ENCODE data around the gene SYNE3.

The SYNE3 gene

GRCh38 chr14:95520346-95520745 lies 3.9 kb upstream of the SYNE3 start:
- ChIA-PET POLR2A (ENCODE audit: low non-redundant PET) (no interaction called here), CTCF (no interaction called here)
- DNase-seq (ENCODE audit: low spot score) = no peak
- peak overlapping the region; percentile 74; the same call in 1 of the 2 replicates for H3K27ac ChIP-seq
- TF ChIP-seq CTCF (conservative IDR thresholded peaks at IDR 0.05; ENCODE audit: low read depth) = no peak

- H3K27ac ChIP-seq = peak overlapping the region; percentile 74
- TF ChIP-seq CTCF (conservative IDR thresholded peaks at IDR 0.05; ENCODE audit: low read depth) = no peak
- CTCF ChIA-PET = no interaction called here
- DNase-seq (ENCODE audit: low spot score) = peak; percentile 77
- POLR2A ChIA-PET (ENCODE audit: low non-redundant PET) = no interaction called here
Observed at GRCh38 chr14:95519699-95520098, 3.2 kb upstream of the SYNE3 start.

- POLR2A ChIA-PET (ENCODE audit: low non-redundant PET) = no interaction called here
- DNase-seq (ENCODE audit: low spot score) = no peak
- H3K27ac ChIP-seq = peak overlapping the region; percentile 57
- CTCF ChIA-PET = interaction anchor here (0.6 to 4.3 kb wide), 3 partner anchors 12 to 76 kb away, joined by 3 to 20 read pairs (median 3); no protein-coding TSS in a partner anchor
- TF ChIP-seq CTCF (conservative IDR thresholded peaks at IDR 0.05; ENCODE audit: low read depth) = no peak
Observed at GRCh38 chr14:95518045-95518751, 1.7 kb upstream of the SYNE3 start.

DNA sequence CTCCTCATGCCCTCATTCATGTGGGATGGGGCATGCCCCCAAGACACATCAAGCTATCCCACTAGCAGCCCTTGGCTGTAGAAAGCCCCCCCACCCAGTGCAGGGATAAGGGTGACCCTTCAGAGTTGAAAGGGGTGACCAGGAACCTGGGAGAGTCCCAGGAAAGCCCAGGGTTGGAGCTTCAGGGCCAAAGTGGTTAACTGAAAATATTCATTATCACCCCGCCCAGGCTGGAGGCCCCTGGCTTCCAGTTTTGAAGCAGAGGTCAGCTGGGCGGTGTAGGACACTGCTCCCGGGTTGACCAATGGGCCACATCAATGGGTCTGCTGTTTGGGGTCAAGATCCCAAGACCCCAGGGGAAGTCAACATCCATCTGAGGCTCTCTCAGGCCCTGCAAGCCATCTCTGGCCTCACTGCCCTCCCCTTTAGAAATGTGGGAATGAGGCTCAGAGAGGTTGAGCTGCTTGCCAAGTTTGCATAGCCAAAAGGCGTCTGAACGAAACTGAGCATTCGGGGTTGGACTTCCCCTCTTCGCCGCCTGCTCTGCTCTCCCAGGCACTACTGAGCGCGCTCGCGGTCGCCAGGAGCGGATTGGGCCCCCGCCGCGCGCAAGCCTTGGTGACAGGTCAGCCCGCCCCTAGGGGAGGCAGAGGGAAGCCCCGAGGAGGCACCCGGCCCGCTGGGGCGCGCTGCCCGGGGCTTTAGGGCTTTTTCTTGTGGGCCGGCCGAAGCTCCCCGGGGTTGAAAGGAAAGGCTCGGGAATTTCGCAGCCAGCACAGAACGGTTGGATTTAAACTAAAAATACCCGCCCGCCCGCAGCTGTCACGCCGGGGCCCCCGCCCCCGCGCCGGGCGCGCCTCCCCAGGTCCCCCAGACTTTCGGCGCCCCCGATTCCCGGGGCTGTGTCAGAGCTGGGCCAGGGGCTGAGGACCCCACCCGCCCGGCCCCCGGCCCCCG lies 576 bp downstream of the SYNE3 start:
- ChIA-PET POLR2A (ENCODE audit: low non-redundant PET) (no interaction called here), CTCF (interaction anchor here (0.5 to 4.3 kb wide), 9 partner anchors 32 to 336 kb away, joined by 3 to 20 read pairs (median 4); no protein-coding TSS in a partner anchor)
- TF ChIP-seq CTCF (conservative IDR thresholded peaks at IDR 0.05; ENCODE audit: low read depth) = peak; percentile 41; the same call in 1 of the 2 replicates
- H3K27ac ChIP-seq = peak overlapping the region; percentile 79
- DNase-seq (ENCODE audit: low spot score) = no peak

DNA sequence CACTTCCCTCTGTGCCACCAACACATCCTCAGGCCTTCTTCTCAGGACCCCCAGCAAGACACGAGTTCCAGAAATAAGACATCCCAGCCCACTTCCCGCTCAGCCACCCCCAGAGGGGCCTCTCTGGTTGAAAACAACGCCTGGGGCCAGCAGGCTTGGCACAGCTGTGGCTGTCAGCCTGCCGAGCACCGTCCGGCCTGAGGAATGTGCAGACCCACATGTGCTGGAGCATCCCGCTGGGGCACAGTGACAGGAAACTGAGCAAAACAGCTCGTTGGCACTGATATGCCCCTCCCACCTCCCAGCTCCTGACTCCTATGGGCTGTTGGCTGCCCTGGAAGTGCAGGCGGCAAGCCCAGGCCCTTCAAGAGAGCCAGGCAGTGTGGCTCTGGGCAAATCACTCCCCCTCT lies 1.4 kb downstream of the SYNE3 start:
- H3K27ac ChIP-seq = peak overlapping the region; percentile 79
- CTCF ChIA-PET = interaction anchor here (0.6 to 4.3 kb wide), 4 partner anchors 32 to 335 kb away, joined by 5 to 20 read pairs (median 6); no protein-coding TSS in a partner anchor
- no peak for DNase-seq (ENCODE audit: low spot score)
- POLR2A ChIA-PET (ENCODE audit: low non-redundant PET) = interaction anchor here (0.9 kb wide), 1 partner anchor 15 kb away, joined by 6 read pairs; no protein-coding TSS in a partner anchor
- no peak for TF ChIP-seq CTCF (conservative IDR thresholded peaks at IDR 0.05; ENCODE audit: low read depth)

All from RWPE1 (cell line).